Measurements from ENCODE around the gene B3GAT3. TPM values are rescaled to one million over a fixed set of nuclear protein-coding genes. Genes with fewer than 3 reads are reported as not detected.

Gene B3GAT3
- total and polyA plus RNA-seq, 12 donors = 6.8 to 41.2 (median 11.3) TPM

- TF ChIP-seq CTCF (IDR thresholded peaks at IDR 0.05) = no peak
- peaks cover 0 to 62% (median 3%) of the 10 kb centered on the region in 9 donors for H3K36me3 ChIP-seq
- no peaks in the 10 kb centered on the region for H3K27me3 ChIP-seq
- DNase-seq (peak; percentile 49 to 59), ATAC-seq (peak in 7 of 8 donors; percentile 2 to 34 (median 9))
- H3K4me3 ChIP-seq = peak overlapping the region; percentile 65 to 93 (median 76)
- WGBS, 2 donors = 2% methylated on average over 34 of the region's 34 CpGs
- intact Hi-C loops (cut with DNase I) = loop anchor here in 2 of 10 donors (1.0 to 5.0 kb wide), 2 partner anchors 11 to 40 kb away; partner anchors contain the start of genes INTS5 (in 1 of the 2) and MTA2 (in 1 of the 2)
- H3K4me1 ChIP-seq = peaks cover 9 to 43% (median 27%) of the 10 kb centered on the region in 9 donors
- H3K27ac ChIP-seq = peak overlapping the region; percentile 91 to 98 (median 96)
- no peaks in the 10 kb centered on the region for H3K9me3 ChIP-seq
These were observed 10.0 kb downstream of the B3GAT3 start for GRCh38 chr11:62611705-62612365.

GRCh38 chr11:62610814-62611704, 10.7 kb downstream of the B3GAT3 start:
- intact Hi-C loops (cut with DNase I) = loop anchor here in 1 of 10 donors (5.0 kb wide), 1 partner anchor 41 kb away; the partner anchor contains the start of gene INTS5
- peaks cover 9 to 43% (median 27%) of the 10 kb centered on the region in 9 donors for H3K4me1 ChIP-seq
- no peak for TF ChIP-seq CTCF (IDR thresholded peaks at IDR 0.05)

GRCh38 chr11:62610403-62610802, 11.4 kb downstream of the B3GAT3 start:
- WGBS, 2 donors = 87 to 88% methylated on average over 6 of the region's 6 CpGs
- H3K4me3 ChIP-seq = no peak overlapping the region
- peaks cover 9 to 43% (median 27%) of the 10 kb centered on the region in 9 donors for H3K4me1 ChIP-seq
- peak overlapping the region in 2 of 10 donors; percentile 2 to 97 for H3K27ac ChIP-seq
- ATAC-seq = no peak
- peaks cover 0 to 62% (median 8%) of the 10 kb centered on the region in 9 donors for H3K36me3 ChIP-seq
- H3K27me3 ChIP-seq = no peaks in the 10 kb centered on the region
- no peaks in the 10 kb centered on the region for H3K9me3 ChIP-seq
- TF ChIP-seq CTCF (IDR thresholded peaks at IDR 0.05) = no peak
- no peak for DNase-seq
- intact Hi-C loops (cut with DNase I) = loop anchor here in 1 of 10 donors (5.0 kb wide), 1 partner anchor 42 kb away; the partner anchor contains the start of gene INTS5

More at GRCh38 chr11:62610814-62611704, 10.7 kb downstream of the B3GAT3 start:
- H3K9me3 ChIP-seq = no peaks in the 10 kb centered on the region
- no peaks in the 10 kb centered on the region for H3K27me3 ChIP-seq
- peaks cover 0 to 62% (median 4%) of the 10 kb centered on the region in 9 donors for H3K36me3 ChIP-seq
- peak overlapping the region; percentile 91 to 98 (median 96) for H3K27ac ChIP-seq
- DNase-seq (no peak), ATAC-seq (no peak)
- H3K4me3 ChIP-seq = peak overlapping the region; percentile 65 to 93 (median 76)
- 70 to 77% methylated on average over 28 of the region's 28 CpGs for WGBS, 2 donors

- H3K36me3 ChIP-seq = peaks cover 0 to 70% (median 8%) of the 10 kb centered on the region in 9 donors
These were observed 13.0 kb downstream of the B3GAT3 start for GRCh38 chr11:62608776-62609175.

More at GRCh38 chr11:62608776-62609175, 13.0 kb downstream of the B3GAT3 start:
- WGBS, 2 donors = 94 to 96% methylated on average over 12 of the region's 12 CpGs
- Histone ChIP-seq H3K27ac (no peak overlapping the region), H3K9me3 (no peaks in the 10 kb centered on the region), H3K4me1 (peaks cover 9 to 43% (median 27%) of the 10 kb centered on the region in 9 donors), H3K4me3 (no peak overlapping the region), H3K27me3 (no peaks in the 10 kb centered on the region)
- intact Hi-C loops (cut with DNase I) = loop anchor here in 1 of 10 donors (10.0 kb wide), 1 partner anchor 226 kb away; the partner anchor contains the start of genes STX5, TEX54 and WDR74
- TF ChIP-seq CTCF (IDR thresholded peaks at IDR 0.05) = no peak
- ATAC-seq = no peak
- DNase-seq = no peak
